HG03045 (cell line): ENCODE results near the gene GLYR1.

Experiments used
- ATAC-seq: cut with Tn5 transposase; IDR thresholded peaks from one replicate; pipeline ENCODE4 v1.9.1; 2021; ENCODE audit warnings: mild to moderate bottlenecking, moderate library complexity; ENCODE audit not compliant: unreplicated experiment

Gene GLYR1

GRCh38 chr16:4813251-4814003, 33.7 kb downstream of the GLYR1 start:
- ATAC-seq, result no peak

GRCh38 chr16:4811773-4812172, 35.3 kb downstream of the GLYR1 start:
- no peak for ATAC-seq

GRCh38 chr16:4811242-4811641, 35.8 kb downstream of the GLYR1 start:
- ATAC-seq, result no peak

GRCh38 chr16:4806280-4806679, 40.8 kb downstream of the GLYR1 start:
- no peak for ATAC-seq

- no peak for ATAC-seq
Measured at GRCh38 chr16:4805231-4805630, 41.9 kb downstream of the GLYR1 start.

- ATAC-seq, result no peak
Measured at GRCh38 chr16:4803898-4804762, 43.0 kb downstream of the GLYR1 start.

- no peak for ATAC-seq
Measured at GRCh38 chr16:4803401-4803844, 43.7 kb downstream of the GLYR1 start.

- ATAC-seq, result peak; percentile 90
Measured at GRCh38 chr16:4802659-4803287, 44.3 kb downstream of the GLYR1 start.

- peak; percentile 62 for ATAC-seq
Measured at GRCh38 chr16:4801962-4802658, 45.0 kb downstream of the GLYR1 start, which contains the start of gene ROGDI. ROGDI (minus strand) TSS chr16:4802633; CDS start chr16:4802571, 62 bp downstream.

- no peak for ATAC-seq
Measured at GRCh38 chr16:4801051-4801961, 45.8 kb downstream of the GLYR1 start.

GRCh38 chr16:4800290-4801041, 46.6 kb downstream of the GLYR1 start:
- ATAC-seq, result no peak

- ATAC-seq, result no peak
Measured at GRCh38 chr16:4799171-4799855, 47.8 kb downstream of the GLYR1 start.

- no peak for ATAC-seq
Measured at GRCh38 chr16:4798456-4798855, 48.6 kb downstream of the GLYR1 start.

- ATAC-seq, result no peak
Measured at GRCh38 chr16:4797805-4798252, 49.3 kb downstream of the GLYR1 start.

GRCh38 chr16:4796982-4797804, 49.9 kb downstream of the GLYR1 start:
- no peak for ATAC-seq

- ATAC-seq, result no peak
Measured at GRCh38 chr16:4795828-4796572, 51.1 kb downstream of the GLYR1 start.
